ENCODE measurements around the gene MBNL3.

The MBNL3 gene, protein sequence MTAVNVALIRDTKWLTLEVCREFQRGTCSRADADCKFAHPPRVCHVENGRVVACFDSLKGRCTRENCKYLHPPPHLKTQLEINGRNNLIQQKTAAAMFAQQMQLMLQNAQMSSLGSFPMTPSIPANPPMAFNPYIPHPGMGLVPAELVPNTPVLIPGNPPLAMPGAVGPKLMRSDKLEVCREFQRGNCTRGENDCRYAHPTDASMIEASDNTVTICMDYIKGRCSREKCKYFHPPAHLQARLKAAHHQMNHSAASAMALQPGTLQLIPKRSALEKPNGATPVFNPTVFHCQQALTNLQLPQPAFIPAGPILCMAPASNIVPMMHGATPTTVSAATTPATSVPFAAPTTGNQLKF

DNA sequence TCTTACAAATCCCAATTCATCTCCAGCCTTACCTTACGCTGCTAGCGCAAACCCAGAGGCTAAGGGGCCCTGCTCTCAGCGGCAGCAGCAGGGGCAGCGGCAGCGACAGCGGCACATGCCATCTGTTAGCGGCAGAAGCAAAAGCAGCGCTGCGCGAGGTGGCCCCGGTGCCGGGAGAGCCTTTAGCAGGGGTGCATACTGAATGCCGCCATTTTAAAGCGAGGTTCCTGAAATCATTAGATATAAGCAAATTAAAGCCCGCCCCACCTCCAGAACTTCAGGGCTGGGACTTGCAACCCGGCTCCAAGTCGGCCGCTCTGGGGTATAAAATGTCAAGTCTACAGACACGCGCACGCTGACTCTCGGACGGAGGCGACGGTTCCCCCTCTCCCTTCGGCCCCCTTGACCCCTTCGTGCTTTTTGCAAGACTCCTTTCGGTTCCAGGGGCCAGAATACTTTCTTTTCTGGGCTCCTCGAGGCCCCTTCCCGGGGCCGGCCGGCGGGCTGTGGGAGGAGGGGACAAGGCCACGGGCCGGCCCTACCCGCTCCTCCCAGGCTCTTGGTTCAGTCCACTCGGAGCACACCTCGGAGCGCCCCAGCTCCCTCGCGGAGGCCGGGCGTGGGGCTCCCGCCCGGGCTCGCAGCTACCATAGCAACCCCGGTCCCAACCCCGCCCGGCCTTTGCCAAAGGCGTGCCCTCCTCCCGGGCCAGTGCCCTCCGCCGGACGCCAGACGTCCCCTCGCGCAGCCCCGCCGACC is at the start of gene MBNL3:
Gene MBNL3 (minus strand): TSS at position 220 of the 759 bp plus-strand sequence. CDS start 49,427 bp downstream, outside the sequence.
- DNase-seq, result peak; percentile 17 to 45 (median 27)

DNA sequence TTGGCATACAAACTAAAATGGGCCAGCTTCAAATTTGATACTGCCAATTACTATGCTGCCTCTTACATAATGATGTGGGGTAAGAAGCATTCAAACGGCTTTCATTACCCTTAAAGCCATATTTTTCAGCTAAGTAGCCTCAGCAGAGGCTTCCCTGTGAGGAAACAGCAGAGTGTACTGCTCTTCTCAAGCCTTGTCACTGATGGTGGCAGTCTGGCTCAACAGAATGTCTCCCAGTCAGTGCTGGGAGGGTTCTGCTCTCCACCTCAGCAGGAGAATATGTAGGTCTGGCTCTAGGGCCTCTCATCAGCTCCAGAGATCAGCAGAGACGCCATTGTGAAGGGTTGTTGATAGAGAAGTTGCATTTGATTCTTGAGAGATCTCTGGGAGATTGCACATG is 44.6 kb upstream of the MBNL3 start:
- DNase-seq, result no peak

DNA sequence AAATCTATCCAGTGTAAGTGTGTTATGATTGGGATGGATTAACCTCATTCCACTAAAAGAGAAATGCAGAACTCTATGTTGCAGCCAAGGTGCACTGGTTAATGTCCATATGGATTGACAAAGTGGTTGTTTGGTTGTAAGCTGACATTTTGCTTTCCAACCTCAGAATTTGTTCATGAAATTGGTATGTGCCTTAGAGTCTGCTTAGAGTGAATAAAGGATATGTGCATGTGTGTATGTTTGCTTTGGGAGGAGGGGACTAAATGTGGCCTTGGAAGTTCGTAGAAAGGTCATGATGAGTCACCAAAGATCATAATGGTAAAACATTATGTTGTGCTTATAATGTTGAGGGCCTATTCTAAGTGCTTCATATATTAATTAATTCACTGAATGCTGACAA is 44.1 kb upstream of the MBNL3 start:
- no peak for DNase-seq

DNA sequence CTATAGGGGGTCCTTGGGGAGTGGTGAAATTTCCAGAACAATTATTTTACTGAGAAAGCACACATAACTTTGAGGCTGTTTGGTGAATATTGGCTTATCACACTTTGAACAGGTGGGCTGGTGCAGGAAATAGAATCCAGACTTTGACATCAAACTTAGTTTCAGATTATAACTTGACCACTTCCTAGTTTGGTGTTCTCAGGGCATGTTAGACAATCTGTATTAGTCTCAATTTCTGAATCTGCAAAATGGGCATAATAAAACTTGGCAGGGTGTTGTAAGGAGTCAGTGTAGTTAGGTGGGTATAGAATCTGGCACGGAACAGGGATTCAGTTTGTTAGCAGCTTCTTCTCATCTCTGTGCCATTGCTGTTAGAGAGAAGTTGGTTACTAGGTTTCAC is 43.3 kb upstream of the MBNL3 start:
- no peak for DNase-seq

DNA sequence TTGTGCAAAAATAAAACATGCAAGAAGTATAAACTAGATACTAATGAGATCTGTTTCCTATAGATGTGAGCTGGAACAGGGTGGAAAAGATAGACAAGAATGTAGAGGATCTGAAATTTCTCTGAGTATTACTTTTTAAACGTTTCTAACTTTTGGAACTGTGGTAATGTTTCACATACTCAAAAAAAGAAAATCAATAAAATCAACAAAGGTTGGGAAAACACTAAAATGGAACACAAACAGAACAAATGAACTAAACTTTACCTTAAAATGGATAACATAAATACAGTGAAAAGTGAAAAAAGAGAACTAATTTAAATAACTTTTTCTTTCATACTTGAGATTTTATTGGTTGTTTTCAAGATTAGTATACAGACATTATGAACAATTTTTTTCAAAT is 32.0 kb upstream of the MBNL3 start:
- DNase-seq, result no peak

DNA sequence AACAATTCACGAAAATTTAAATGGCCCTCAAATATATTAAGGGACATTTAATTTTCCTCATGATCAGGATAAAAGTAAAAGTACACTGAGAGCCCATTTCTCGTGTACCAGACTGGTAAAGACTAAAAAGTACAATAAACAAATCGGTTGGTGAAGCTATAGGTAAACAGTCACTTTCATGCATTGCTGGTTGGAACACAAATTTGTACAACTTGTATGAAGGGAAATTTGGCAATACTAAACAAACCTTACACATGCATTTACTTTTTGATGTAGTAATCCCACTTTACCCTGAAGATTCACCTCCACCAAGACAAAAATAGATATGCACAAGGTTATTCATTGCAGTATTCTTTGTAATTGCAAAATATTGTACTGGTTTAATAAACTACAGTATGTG is 31.4 kb upstream of the MBNL3 start:
- no peak for DNase-seq

DNA sequence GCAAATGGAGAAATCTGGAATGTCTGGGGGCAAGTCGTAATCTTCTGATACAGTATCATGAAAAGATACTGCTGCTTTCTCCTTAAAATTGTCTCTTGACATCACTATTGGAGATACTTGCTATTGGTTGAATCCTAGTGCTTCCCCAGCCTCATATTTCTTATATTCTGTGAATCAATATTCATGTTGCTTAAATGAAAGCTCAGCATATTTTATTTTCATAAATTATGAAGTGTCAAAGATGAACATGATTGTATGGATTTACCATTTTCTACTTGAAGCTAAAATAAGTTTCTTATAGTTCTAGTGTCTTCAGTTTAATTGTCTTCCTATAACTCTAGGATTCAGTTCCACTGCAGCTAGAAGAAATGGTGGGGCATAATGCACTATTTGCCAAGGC is 29.6 kb upstream of the MBNL3 start:
- no peak for DNase-seq

DNA sequence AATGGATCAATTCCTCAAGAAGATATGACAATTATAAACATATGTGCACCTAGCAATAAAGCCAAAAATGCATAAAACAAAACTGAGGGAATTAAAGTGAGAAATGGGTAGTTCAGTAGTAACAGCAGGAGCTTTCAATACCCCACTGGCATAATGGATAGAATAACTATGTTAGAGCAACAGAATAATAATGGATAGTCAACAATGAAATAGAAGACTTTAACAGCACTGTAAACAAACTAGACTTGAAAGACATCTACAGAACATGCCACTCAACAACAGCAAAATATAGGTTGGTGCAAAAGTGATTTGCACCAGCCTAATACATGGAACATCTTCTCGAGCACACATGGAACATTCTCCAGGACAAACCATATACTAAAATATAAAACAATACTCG is 20.0 kb upstream of the MBNL3 start:
- no peak for DNase-seq

DNA sequence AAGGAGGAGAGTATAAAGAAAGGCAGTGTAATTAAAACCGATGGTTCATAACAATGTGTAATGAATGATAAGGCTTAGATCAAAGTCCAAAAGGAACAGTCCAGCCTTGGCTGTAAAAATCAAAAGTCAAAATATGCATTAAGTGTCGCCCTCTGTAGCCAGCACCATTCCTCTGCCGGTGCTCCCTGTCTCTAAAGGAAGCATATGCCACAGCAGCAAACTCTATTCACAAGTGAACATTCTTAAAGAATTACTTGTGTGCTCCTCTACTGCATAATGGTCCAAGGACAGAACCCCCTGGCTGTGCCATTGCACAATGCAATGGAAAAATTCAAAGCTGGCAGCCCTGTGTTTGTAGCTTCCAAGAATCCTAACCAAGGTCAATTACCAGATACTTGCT is 16.3 kb upstream of the MBNL3 start:
- no peak for DNase-seq

DNA sequence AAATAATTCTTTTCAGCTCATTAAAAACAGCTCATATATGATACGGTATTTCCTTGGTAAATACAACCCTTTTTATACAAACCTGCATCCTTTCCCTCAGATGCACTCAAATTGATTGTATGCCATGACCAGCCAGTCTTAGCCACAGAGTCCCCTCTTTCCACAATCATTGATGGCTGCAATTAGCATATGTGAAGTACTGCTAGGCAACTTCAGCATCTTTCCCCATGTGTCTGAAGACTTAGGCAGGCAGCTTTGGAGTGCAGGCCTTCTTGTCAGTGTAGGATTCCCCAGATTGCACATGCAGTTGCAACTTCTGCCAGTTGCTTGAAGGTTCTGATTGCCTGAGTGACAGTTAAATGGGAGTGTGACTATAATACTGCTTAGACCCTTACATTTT is 15.6 kb upstream of the MBNL3 start:
- DNase-seq, result no peak

DNA sequence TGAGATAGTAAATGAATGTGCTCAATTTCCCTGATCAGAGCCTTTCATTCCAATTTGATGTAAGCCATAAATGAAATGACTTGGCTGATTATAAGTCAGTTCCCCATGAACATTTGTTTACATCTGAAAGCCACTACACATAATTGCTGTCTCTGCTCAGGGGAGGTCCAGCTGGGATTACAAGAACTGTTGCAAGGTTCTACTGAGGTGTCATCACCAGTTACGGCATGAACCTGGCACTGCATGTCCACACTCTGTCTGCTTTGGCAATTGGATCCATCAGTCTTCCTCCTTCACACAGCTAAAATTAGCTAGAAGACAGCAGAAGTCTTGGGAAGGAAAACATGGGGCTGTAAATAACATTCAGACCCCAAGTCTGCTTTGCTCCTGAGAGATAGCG is 12.8 kb upstream of the MBNL3 start:
- no peak for DNase-seq

DNA sequence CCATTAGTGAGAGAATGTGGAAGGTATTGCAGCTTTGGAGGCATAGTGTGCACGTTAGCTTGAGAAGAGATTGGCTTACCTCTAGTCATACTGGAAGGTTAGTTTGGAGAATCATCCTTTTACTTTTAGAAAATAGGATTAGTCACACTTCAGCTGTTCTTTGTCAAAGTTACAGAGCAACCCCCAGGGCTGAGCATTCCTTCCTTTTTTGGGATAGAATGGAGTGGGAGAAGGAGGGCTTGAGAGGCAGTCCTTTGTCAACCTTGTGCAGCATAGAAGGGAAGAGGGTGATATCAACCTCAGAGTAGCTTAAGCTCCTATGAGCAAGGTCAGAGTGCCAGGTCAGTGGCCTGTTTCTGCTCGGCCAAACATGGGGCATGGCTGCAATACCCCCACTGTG is 8.6 kb upstream of the MBNL3 start:
- DNase-seq, result no peak

DNA sequence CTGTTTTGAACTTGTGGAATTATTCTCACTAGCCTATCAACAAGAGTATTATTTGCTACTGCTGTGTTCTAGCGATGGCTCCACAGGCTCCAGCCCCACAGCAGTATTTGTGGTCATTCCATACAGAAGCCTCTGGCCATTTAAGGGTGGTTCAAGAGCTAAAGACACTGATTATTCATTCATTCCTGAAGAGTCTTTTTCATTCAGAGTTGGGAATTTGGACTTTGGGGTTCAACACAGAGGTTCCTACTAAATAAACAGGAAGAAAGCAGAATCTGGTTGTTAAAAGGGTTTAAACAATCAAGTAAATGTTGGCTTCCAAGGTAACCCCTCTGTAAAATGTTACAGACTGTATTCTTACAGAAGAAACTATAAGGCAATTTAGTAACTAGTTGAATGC is 4.3 kb upstream of the MBNL3 start:
- DNase-seq, result no peak

DNA sequence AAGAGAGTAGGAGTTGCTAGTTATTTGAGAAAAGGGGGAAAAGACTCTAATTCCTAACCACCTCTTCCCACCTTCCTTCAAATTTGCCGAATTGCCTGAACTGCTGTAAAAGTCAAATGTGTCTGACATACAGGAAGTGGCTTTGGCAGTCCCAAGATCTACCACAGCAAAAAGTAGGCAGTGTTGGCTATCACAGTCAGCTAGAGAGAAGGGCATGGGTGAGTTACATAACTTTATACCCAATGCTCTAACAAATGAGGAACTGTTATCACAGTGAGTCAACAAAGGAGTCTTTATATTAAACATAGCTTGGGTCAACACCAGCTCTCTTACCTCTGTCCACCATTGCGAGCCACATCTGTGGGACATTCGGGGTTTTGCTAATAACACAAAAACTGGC is 2.4 kb upstream of the MBNL3 start:
- peak in 1 of 4 experiments; percentile 0 for DNase-seq

DNA sequence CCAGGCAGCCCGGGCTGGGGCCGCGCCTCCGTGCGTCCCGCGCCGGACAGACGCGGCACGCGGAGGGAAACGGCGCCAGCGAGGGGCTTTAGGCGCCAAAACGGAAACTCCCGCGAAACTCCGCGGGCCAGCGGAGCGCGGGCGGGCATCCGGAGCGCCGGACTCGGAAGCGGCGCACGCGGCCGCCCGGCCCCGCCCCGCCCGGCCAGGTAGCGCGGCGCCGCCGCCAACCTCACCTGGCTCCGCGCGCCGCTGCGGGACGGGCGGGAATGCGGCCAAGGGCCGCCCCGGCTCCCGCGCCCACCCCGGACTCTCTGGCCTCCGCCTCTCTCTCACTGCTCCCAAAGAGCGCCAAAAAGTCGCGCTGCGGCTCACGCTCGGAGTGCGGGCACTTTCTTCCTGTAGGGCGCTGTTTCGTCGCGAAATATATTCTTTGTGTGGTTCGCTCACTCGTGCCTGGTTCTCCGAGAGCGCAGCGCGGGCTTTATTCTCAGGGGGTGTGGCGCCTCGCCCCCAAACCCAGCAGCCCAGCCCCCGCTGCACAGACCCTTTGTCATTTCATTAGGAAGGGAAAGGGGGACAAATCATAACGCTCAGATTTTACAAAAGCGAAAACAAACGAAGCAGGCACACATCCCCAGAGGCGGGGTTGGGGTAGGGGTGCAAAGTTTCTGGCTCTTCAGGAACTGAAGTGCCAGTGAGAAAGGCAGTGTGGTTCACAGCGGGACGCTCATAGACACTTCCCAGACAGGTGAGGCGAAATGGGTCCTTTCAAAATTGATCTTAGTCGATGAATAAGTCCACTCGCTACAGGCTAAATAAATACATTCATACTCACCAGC is 961 bp upstream of the MBNL3 start:
- DNase-seq, result peak in 3 of 4 experiments; percentile 2 to 17 (median 8)

DNA sequence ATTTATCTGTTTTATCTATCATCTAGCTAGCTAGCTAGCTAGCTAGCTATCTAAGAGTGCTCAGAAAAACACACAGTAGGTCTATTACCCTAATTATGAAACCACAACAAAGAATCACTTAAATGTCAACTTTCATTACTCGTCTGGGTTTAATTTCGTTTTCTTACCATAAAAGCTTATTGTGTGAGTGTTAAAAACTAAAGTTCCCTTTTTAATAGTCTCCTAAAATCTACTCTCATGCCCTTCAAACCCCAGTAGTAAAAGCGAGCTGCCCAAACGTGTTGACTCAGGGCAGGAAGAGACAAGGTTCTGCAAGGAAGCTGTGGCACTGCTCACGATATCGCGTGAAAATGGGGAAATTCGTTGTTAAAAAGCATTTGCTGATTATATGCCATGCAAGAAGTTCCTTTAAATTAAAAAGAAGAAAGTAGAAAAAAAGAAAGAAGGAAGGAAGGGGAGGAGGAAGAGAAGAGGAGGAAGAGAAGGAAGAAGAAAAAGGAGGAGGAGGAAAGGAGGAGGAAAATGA is 595 bp downstream of the MBNL3 start:
- DNase-seq, result no peak

DNA sequence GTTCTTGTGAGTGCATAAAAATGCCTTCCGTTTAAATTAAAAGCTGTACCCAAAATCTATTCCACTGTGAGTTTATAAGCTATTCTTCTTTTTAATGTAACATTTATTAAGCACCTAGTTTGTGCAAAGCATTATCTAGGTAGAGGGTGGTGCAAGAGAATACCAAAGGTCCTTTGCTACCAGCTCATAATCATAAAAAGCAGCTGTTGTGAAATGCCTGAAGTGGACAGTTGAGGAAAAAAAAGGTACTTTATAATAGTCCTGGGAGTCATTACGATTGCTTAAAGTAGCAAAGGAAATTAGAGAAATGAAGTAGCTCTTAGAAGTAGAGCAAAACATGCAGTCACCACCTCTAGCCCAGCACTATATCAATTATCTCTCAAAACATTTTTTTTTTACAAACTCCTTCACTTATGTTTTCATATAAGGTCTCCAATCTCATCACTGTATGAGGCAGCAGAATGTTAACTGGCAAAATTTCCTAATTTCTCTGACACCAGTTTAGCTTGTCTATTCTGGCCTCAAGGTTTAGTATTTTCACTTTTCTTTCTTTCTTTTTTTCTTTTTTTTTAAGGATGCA is 2.1 kb downstream of the MBNL3 start:
- DNase-seq, result no peak

DNA sequence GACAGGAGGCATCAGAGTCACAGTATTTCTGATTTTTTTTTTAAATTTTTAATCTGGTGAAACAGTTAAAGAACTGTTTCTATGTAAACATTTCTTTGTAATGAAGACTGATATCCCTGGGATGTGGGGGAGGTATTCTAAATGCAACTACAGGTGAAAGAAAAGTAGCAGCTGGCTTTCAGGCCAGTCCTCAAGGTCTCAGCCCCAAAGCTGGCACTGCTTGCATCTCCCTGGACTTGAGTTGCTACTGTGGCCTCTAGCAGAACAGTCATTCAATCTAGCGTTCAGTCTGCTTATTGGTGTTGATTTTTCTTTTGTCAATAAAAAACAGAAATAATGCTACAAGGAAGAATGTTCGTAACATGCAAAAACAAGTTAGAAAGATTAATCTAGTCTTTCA is 4.9 kb downstream of the MBNL3 start:
- no peak for DNase-seq

DNA sequence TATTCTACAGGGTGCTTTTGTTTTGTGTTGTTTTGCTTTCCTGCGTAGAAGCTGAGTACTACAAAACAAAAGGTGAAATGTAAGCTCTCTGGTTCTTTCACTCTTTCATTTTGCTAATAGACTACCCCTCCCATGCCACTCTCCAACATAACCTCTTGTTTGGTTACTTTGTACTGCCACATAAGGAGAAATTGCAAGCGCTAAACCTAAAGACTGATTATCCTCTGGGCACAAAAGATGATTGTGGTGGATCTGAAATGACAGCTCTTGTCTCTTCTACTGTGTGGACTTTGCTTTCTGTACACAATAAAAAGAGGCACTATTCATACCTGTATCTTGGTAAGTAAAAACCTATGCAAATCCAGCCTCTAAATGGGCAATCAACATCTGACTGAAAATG is 5.3 kb downstream of the MBNL3 start:
- no peak for DNase-seq

DNA sequence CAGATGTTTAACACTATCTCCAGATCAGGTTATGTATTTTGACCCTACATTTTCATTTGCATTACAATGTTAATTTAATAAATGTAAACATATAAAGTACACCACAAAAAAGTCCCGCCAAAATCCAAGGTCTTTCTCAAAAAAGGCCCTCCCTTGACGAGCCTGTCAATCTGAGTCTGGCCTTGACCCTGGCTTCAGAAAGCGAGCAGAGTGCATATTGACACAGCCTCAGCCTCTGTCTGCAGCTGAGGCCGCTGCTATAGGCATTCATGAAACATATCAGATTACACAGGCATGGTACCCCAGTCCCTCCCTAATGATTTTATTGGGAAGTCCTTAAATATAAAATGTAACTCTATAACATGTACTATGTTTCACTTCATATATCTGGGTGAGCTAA is 6.2 kb downstream of the MBNL3 start:
- DNase-seq, result no peak

DNA sequence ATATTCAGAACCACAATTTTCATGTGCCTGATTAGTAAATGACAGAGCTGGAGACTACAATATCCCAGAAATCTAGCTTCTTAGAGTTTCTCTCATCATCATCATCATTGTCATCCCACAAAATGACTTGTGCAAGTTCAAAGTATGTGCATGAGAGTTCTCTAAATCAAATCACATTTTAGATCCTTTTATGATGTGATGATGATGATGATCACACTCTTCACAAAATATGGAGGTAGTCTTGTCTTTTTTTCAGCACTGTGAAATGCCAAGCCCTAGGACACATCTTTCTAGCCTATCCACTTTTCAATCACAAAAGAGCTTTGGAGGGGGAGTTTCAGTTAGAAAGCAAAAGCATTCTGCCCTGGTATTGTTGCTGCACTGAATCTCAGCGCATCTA is 7.4 kb downstream of the MBNL3 start:
- no peak for DNase-seq

DNA sequence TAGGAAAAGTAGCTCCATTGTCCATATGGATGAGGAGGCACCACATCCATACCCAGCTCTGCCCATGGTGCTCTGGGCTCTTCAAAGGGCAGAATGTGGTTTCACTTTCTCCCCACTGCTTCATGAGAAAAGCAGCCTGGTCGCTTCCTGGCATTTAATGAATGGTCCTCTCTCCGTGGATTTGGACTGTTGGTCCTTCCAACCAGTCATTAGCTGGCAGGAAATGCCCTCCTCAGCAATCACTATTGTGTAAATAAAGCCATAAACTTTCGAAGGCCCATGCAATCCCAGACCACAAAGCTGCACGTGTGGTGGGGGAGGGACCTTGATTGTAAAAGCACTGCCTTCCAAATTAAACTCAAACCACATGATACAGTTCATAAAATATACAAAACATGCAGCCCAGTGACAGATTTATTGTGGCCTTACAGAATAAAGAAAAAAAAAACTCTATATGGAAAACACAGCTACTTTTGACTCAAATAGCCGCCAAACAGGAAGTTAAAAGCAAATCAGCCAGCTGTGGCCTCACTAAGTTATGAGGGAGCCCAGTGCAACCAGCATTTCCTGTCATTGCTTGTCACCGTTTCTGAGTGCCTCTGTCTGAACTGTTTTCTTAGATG is 8.1 kb downstream of the MBNL3 start:
- DNase-seq, result peak in 2 of 4 experiments; percentile 1 to 9

Data from activated CD4-positive, CD25-positive, alpha-beta regulatory T cell (primary cell).